Aortic smooth muscle cell (primary cell): ENCODE data around the gene ALPG. TPM values are rescaled to one million over a fixed set of nuclear protein-coding genes. Genes with fewer than 3 reads are reported as not detected.

Experiments
- total RNA-seq: library from RNA; depleted of rRNA; stranded (reverse); fragments of >200 nt; gene quantifications from 2 replicates; pipeline ENCODE4 v1.2.3, GENCODE V29; 2014

Gene ALPG
- total RNA-seq: not detected in 2 replicates

DNA sequence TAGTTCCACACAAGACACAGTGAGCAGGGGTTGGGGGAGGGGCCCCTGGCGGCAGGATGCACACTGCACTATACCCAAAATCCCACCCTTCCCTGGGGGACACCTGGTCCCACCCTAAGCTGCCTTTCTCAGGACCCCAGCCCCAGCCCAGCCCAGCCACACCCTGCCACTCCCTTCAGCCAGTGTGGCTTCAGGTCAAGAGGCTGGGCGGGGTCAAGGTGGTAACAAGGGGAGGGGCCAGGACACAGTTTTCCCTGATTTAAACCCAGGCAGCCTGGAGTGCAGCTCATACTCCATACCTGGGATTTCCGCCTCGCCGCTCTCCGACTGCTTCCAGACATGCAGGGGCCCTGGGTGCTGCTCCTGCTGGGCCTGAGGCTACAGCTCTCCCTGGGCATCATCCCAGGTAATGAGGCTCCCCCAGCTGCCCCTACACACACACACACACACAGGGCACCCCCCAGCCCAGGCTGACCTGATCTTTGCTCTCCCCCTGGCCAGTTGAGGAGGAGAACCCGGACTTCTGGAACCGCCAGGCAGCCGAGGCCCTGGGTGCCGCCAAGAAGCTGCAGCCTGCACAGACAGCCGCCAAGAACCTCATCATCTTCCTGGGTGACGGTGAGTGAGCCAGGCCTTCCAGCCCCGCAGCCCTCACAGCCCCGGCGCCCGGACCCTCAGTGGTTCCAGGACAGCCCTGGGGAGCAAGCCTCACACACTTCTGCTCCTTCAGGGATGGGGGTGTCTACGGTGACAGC lies at the start of gene ALPG:
Gene ALPG (plus strand): TSS at position 289 of the 755 bp plus-strand sequence. CDS start 51 bp downstream, at position 340.

DNA sequence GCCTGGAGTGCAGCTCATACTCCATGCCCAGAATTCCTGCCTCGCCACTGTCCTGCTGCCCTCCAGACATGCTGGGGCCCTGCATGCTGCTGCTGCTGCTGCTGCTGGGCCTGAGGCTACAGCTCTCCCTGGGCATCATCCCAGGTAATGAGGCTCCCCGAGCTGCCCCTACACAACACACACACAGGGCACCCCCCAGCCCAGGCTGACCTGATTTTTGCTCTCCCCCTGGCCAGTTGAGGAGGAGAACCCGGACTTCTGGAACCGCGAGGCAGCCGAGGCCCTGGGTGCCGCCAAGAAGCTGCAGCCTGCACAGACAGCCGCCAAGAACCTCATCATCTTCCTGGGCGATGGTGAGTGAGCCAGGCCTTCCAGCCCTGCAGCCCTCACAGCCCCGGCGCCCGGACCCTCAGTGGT lies 27.9 kb upstream of the ALPG start, which contains the start of gene ALPP:
Gene ALPP (plus strand): TSS at position 17 of the 417 bp plus-strand sequence. CDS start 52 bp downstream, at position 69.

DNA sequence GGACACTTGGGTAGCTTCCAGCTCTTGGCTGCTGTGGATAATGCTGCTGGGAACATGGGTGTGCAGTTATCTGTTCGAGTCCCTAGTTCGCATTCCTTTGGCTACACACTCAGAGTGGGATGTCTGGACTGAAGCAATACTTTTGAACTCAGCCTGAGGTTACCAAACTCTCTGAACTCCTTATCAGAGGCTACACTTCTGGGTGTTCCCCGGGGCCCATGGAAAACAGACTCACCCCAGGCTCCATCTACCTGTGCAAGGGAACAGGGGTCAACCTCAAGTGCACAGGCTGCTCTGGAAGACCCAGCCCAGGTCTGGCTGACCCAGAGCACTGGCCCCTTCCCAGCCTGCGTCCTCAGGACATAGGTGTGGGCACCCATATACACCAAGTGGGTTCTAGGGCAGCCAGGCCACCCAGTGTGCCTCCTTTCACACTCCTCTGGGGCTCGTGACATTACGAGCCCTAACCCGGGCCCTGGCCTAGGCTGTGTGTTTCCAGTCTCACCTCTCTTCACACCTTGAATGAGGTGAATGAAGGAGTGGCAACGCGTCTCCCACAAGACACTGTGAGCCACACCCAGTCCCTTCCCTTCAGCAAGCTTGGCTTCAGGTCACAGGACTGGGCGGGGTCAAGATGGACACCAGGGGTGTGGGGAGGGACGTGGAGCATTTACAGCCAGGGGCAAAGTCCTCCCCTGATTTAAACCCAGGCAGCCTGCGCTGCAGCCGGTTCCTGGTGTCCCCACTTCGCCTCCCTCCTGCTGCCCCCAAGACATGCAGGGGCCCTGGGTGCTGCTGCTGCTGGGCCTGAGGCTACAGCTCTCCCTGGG lies 49.0 kb downstream of the ALPG start, which contains the start of gene ALPI:
Gene ALPI (plus strand): TSS at position 728 of the 830 bp plus-strand sequence. CDS start 47 bp downstream, at position 775.

Other genes starting within 250 kb of the ALPG start
- not detected in 2 replicates for gene ALPP, start 28.1 kb upstream of the ALPG start, total RNA-seq
- not detected in 2 replicates for gene ALPI, start 49.3 kb downstream of the ALPG start, total RNA-seq
- gene ECEL1, start 81.0 kb downstream of the ALPG start, total RNA-seq: not detected in 2 replicates
- gene PRSS56, start 113.5 kb downstream of the ALPG start, total RNA-seq: not detected in 2 replicates
- gene CHRND, start 119.3 kb downstream of the ALPG start, total RNA-seq: not detected in 2 replicates
- gene CHRNG, start 132.8 kb downstream of the ALPG start, total RNA-seq: not detected in 2 replicates
- 2.5 TPM in 2 replicates for gene TIGD1, start 143.7 kb downstream of the ALPG start, total RNA-seq
- gene EIF4E2, start 143.8 kb downstream of the ALPG start, total RNA-seq: 145 and 156 TPM in 2 replicates
- gene EFHD1, start 226.8 kb downstream of the ALPG start, total RNA-seq: 1.1 and 5.5 TPM in 2 replicates